Spleen (tissue), 11 donors: ENCODE data around the gene BARX2. TPM values are rescaled to one million over a fixed set of nuclear protein-coding genes. Genes with fewer than 3 reads are reported as not detected.

Experiments used
- DNase-seq: peaks from one replicate; pipeline ENCODE4 v3.0.0-alpha.2; 2020
- H3K27ac ChIP-seq, 8 donors: fragments of 200-600 bp; sonication (generic) in 7 of 8; 1 replicate in 4 of 8; 2 replicates in 4 of 8; pipeline versions ENCODE4 v1.5.0 to v1.8.0; 2016 to 2021; ENCODE audit warnings: inconsistent platforms in 4 of 8, mild to moderate bottlenecking in 4 of 8, moderate library complexity in 1 of 8
- H3K27me3 ChIP-seq, 7 donors: fragments of 200-600 bp; sonication (generic) in 6 of 7; replicated peaks in 1 of 7; 1 replicate in 4 of 7; 2 replicates in 3 of 7; pipeline versions ENCODE4 v1.5.0 to v1.8.0; 2016 to 2021; ENCODE audit warnings: inconsistent platforms in 3 of 7, mild to moderate bottlenecking in 1 of 7
- H3K36me3 ChIP-seq, 6 donors: fragments of 200-600 bp; sonication (generic) in 5 of 6; 1 replicate in 4 of 6; 2 replicates in 2 of 6; pipeline versions ENCODE4 v1.5.0 to v1.8.0; 2016 to 2021; ENCODE audit warnings: inconsistent platforms in 2 of 6
- H3K4me1 ChIP-seq, 6 donors: fragments of 200-600 bp; sonication (generic) in 5 of 6; 1 replicate in 3 of 6; 2 replicates in 3 of 6; pipeline versions ENCODE4 v1.5.0 to v1.8.0; 2016 to 2021; ENCODE audit warnings: inconsistent platforms in 3 of 6
- H3K4me3 ChIP-seq, 8 donors: fragments of 200-600 bp; sonication (generic) in 7 of 8; 1 replicate in 4 of 8; 2 replicates in 4 of 8; pipeline versions ENCODE4 v1.5.0 to v1.8.0; 2016 to 2021; ENCODE audit warnings: inconsistent platforms in 4 of 8, mild to moderate bottlenecking in 4 of 8, moderate library complexity in 2 of 8
- H3K9me3 ChIP-seq, 8 donors: fragments of 200-600 bp; sonication (generic) in 7 of 8; 1 replicate in 4 of 8; 2 replicates in 4 of 8; pipeline versions ENCODE4 v1.5.0 to v1.8.0; 2016 to 2021; ENCODE audit warnings: inconsistent platforms in 4 of 8
- POLR2A ChIP-seq, 3 donors: fragments of 450-650 bp; IDR thresholded peaks; one replicate each; pipeline ENCODE4 v1.5.1; 2017; ENCODE audit warnings: antibody characterized with exemption in 3 of 3, mild to moderate bottlenecking in 1 of 3
- POLR2AphosphoS5 ChIP-seq, 3 donors: sonication (generic); formaldehyde crosslinking; IDR thresholded peaks; one replicate each; pipeline ENCODE4 v1.5.1; 2017; ENCODE audit warnings: antibody characterized with exemption in 3 of 3
- WGBS, 5 donors: extraction: QIAGEN DNeasy Blood & Tissue Kit in 3 of 5; methylation state at CpG; one replicate each; pipeline versions ENCODE4 v1.1.5 to v1.1.7; 2013 to 2018; 5-methylcytosine and 5-hydroxymethylcytosine counted together
- intact Hi-C: fragments of 100-400 bp; cut with DNase I; formaldehyde crosslinking; loops from one replicate; pipeline ENCODE4 v1.15.0; 2023; ENCODE audit warnings: low total_unique reads
- polyA plus RNA-seq, 3 donors: library from polyadenylated mRNA; stranded (reverse); fragments of 200-250 nt; gene quantifications; one replicate each; pipeline ENCODE4 v1.2.1, GENCODE V29; 2013
- total RNA-seq, 7 donors: library from RNA; depleted of rRNA in 3 of 7; stranded (reverse); fragments of >200 nt in 3 of 7; fragmentation: NEBNext Ultra II Directional in 4 of 7; extraction: Animal tissue kit (Norgen Biotek cat#: 25700) in 4 of 7; gene quantifications; one replicate each; pipeline versions ENCODE4 v1.1.0 to v1.2.1, GENCODE V29; 2016 to 2021
- TF ChIP-seq, protein P1 (sequence below), 11 experiments: fragments of 200-600 bp in 7 of 11; fragments of 450-650 bp in 4 of 11; sonication (generic) in 4 of 11; IDR thresholded peaks in 8 of 11; conservative IDR thresholded peaks in 3 of 11; 1 replicate in 7 of 11; 2 replicates in 4 of 11; pipeline versions ENCODE4 v1.4.0 to v1.8.0; 2016 to 2021; ENCODE audit warnings: antibody characterized with exemption in 11 of 11, inconsistent platforms in 4 of 11, mild to moderate bottlenecking in 1 of 11
- donor health status: healthy with polysubstance abuse.
- donor health status: DM: no; HTN: no; CAD: no; lungs with moderate emphysema.
- donor health status: DM: no; HTN: no; CAD: no.
- donor health status: Bipolar disorder and iron deficiency.
- donor health status: healthy.
- donor health status: DM: no; HTN: no; CAD: no.
- donor health status: DM: yes; HTN: yes; CAD: no.

BARX2 gene
- total and polyA plus RNA-seq, 10 donors: 0.03 to 0.06 (median 0.04) TPM; not detected in 7

DNA sequence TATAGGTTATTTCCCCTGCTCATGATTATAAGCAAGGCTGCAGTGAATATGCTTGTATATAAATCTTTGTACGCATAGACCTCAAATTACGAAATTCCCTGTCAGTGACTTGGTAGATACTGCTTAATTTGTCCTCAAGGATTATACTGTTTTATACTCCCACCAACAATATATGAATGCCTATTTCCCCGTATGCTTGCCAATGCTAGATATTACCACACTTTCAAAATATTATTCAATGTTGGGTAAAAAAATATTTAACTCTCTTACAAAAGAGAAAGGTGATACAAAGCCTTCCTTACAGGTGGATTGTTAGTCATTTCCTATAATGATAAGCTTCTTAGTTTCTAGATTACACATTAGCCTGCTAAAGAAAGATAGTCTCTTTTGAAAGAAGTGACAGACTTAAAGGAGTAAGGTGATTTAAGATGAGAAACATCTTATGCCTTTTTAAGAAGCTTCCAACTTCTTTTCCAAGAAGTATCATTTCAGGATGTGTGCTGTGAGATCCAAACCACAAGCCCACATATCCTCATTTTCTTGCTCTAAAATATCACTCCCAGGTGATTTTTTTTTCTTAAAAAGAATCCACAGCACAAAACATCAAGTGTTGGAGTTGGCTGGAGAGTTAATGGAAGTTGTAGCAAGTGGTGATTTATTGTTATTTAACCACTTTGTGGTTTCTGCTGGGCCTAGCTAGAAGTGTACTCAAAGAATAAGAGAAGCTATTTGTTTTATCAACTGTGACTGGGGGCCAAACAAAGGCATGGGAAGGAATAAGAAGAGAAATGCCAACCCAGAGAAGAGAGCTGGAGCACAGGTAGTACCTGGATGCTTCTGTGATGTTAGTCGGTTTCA is 59.2 kb downstream of the BARX2 start:
- no peaks in the 10 kb centered on the region for H3K36me3 ChIP-seq
- whole genome bisulfite sequencing, 5 donors: 52 to 71% (median 59%) methylated on average over 4 of the region's 4 CpGs
- H3K9me3 ChIP-seq: peaks cover 0 to 23% (median 14%) of the 10 kb centered on the region in 8 donors
- H3K27me3 ChIP-seq: peaks cover 0 to 7% (median 0%) of the 10 kb centered on the region in 7 donors
- intact Hi-C loops: no loop called here
- no peak for DNase-seq
- H3K27ac ChIP-seq: no peak overlapping the region
- H3K4me3 ChIP-seq: no peak overlapping the region
- TF ChIP-seq POLR2A (IDR thresholded peaks at IDR 0.05) (no peak), POLR2AphosphoS5 (IDR thresholded peaks at IDR 0.05) (no peak)
- TF ChIP-seq, protein P1, sequence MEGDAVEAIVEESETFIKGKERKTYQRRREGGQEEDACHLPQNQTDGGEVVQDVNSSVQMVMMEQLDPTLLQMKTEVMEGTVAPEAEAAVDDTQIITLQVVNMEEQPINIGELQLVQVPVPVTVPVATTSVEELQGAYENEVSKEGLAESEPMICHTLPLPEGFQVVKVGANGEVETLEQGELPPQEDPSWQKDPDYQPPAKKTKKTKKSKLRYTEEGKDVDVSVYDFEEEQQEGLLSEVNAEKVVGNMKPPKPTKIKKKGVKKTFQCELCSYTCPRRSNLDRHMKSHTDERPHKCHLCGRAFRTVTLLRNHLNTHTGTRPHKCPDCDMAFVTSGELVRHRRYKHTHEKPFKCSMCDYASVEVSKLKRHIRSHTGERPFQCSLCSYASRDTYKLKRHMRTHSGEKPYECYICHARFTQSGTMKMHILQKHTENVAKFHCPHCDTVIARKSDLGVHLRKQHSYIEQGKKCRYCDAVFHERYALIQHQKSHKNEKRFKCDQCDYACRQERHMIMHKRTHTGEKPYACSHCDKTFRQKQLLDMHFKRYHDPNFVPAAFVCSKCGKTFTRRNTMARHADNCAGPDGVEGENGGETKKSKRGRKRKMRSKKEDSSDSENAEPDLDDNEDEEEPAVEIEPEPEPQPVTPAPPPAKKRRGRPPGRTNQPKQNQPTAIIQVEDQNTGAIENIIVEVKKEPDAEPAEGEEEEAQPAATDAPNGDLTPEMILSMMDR (IDR thresholded peaks at IDR 0.05 in 8 of 11, conservative IDR thresholded peaks at IDR 0.05 in 3 of 11): no peak
- H3K4me1 ChIP-seq: no peaks in the 10 kb centered on the region

DNA sequence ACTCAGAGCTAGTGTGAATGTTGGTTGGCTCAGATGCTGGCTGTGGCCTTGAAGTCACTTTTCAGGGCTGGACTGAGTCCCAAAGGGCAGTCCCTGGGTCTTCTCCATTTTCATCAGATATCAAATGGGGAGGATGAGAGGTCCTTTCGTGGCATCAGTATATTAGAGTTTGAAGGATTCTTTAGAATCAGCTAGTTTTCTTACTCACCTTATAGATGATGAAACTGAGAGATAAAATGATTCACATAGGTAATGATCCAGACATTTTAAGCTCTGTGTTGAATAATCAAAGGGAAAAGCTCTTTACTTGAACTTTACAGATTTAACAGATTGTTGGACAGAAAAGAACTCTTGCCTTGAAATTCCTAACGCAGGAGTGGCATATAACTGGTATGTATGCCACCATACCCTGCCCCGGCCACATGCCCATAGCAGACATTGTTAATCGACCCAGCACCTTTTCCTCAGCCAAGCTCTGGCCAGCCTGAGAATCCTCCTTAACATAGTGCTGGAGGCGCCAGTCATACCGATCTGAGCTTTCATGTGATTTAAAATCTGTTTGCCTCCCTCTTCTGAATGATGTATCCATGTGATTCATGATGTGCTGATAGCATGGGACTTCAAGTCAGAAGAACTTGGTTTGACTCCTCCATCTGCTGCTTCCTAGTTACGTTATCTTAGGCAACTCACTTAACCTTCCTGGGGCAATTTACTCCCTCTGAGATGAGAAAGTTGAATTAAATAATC is 60.0 kb downstream of the BARX2 start:
- no peak overlapping the region for H3K4me3 ChIP-seq
- H3K9me3 ChIP-seq: peaks cover 0 to 21% (median 12%) of the 10 kb centered on the region in 8 donors
- TF ChIP-seq POLR2A (IDR thresholded peaks at IDR 0.05) (no peak), POLR2AphosphoS5 (IDR thresholded peaks at IDR 0.05) (no peak)
- TF ChIP-seq, protein P1 (IDR thresholded peaks at IDR 0.05 in 8 of 11, conservative IDR thresholded peaks at IDR 0.05 in 3 of 11): no peak
- no peaks in the 10 kb centered on the region for H3K4me1 ChIP-seq
- peaks cover 0 to 7% (median 0%) of the 10 kb centered on the region in 7 donors for H3K27me3 ChIP-seq
- no peak overlapping the region for H3K27ac ChIP-seq
- no peak for DNase-seq
- H3K36me3 ChIP-seq: no peaks in the 10 kb centered on the region
- WGBS, 5 donors: 69 to 82% (median 74%) methylated on average over 7 of the region's 7 CpGs
- intact Hi-C loops: no loop called here

DNA sequence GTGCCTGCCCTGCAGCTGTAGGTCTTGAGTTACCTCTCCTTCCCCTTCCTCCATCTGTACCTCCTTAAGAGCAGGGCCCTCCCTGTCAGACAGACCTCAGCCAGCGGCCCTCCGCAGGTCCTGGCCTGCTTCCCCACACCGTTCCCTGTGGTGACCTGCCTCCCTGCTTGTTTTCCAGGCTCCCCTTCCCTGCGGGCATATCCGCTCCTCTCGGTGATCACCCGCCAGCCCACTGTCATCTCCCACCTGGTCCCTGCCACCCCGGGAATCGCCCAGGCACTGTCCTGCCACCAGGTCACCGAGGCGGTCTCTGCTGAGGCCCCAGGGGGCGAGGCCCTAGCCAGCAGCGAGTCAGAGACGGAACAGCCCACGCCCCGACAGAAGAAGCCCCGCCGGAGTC is 60.9 kb downstream of the BARX2 start:
- no peak for DNase-seq
- no peaks in the 10 kb centered on the region for H3K4me1 ChIP-seq
- H3K27ac ChIP-seq: no peak overlapping the region
- H3K9me3 ChIP-seq: peaks cover 0 to 12% (median 3%) of the 10 kb centered on the region in 8 donors
- H3K4me3 ChIP-seq: no peak overlapping the region
- no peaks in the 10 kb centered on the region for H3K36me3 ChIP-seq
- 86 to 90% (median 88%) methylated on average over 11 to 18 of the region's 18 CpGs for WGBS, 5 donors
- TF ChIP-seq, protein P1 (IDR thresholded peaks at IDR 0.05 in 8 of 11, conservative IDR thresholded peaks at IDR 0.05 in 3 of 11): no peak
- TF ChIP-seq POLR2AphosphoS5 (IDR thresholded peaks at IDR 0.05) (no peak), POLR2A (IDR thresholded peaks at IDR 0.05) (no peak)
- peaks cover 0 to 7% (median 0%) of the 10 kb centered on the region in 7 donors for H3K27me3 ChIP-seq
- intact Hi-C loops: no loop called here
